NOMO-1 treated with dmso at 0.1 percent for 144 hours (cell line): ENCODE results near the gene PNPLA8.
"Not testable (repeated sequence)": the region's sequence is repeated elsewhere in the genome, so short reads cannot be mapped to it uniquely, and the experiment has no call there.

ENCODE experiments used
- DNase-seq: peaks from one replicate; lab custom pipeline; 2025; ENCODE audit not compliant: unreplicated experiment; lab: John Stamatoyannopoulos, UW

The PNPLA8 gene

GRCh38 chr7:108533712-108534111 lies 7.8 kb upstream of the PNPLA8 start:
- no peak for DNase-seq

- no peak for DNase-seq
These were observed 3.4 kb upstream of the PNPLA8 start for GRCh38 chr7:108529341-108529740.

DNA sequence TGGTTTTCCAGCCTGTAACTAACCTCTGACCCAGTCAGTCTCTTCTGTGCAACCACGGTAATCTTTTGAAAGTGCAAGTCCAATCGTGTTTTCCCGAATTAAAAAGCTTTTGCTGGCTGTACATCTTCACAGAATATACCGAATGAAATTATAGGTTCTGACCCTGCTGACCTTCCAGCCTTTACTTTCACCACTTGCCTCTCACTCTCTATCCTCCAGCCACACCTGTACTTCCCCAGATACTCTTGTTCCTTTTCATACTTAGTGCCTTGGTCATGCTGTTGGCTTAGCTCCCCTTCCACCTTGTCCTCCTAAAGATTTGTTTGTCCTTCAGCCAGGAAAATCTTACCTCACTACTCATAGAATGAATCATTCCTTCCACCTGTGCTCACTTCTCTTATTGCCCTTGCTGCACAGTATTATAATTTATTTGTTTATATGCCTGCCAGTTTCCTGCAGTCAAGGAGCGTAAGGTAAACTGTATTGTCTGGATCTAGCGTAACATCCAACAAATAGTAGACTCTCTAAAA lies 2.3 kb upstream of the PNPLA8 start:
- no peak for DNase-seq

DNA sequence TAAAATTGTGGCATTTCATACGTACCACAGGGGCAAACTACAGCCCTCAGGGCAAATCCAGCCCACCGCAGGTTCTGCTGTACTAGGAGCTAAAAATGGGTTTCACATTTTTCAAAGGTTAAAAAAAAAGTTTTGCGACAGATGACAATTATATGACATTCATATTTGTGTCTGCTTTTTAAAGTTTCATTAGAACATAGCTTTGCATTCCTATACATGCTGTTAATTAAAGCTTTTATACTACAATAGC lies 758 bp upstream of the PNPLA8 start:
- no peak for DNase-seq

DNA sequence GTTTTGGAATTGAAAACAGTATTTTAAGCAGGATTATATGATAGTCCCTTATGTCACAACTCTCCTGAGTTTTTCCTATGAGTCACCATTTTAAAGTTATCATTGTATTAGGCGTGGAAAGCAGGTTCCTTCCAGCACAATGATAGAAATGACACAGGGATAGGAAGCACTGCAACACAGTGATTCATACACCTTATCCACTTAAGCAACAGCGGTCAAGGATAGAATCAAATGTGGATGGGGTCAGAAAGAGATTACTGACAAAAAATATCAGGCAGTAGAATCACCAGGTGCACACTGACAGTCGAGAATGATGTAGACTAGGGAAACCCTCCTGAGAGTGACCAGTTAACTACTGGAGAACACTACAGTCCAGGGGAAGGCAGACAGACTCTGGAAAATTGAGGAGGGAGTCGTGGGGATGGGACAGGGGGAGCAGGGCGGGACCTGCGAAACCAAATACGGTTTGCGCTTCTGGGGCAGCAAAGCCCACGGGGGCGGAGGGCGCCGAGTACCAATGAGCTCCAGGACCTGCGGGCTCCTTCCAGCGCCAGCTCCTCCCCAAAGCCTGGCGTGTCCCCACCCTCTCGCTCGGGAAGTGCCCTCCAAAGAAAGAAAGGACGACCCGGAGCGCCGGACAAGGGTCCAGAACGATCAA lies 479 bp downstream of the PNPLA8 start:
- peak; percentile 42 for DNase-seq

DNA sequence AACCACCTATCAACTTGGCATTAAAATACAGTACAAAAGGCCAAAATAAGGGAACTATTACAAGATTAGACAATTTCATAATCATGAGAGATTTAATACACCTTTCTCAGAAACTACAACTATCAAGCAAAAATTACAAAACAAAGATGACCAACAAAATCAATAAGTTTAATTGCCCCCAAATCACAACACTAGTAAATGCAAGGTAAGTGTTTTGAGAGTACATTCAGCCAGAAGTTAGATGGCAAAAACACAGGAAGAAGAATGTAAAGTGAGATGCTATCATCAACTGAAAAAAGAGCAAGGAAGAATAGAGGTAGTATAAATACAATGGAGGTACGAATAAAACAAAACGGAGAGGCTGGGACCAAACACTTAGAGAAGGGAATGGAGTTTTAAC lies 3.2 kb downstream of the PNPLA8 start:
- DNase-seq, result no peak

GRCh38 chr7:108517951-108518350 lies 8.0 kb downstream of the PNPLA8 start:
- DNase-seq, result no peak

- DNase-seq, result no peak
These were observed 10.3 kb downstream of the PNPLA8 start for GRCh38 chr7:108515630-108516029.

- DNase-seq, result no peak
These were observed 10.9 kb downstream of the PNPLA8 start for GRCh38 chr7:108515013-108515412.

- no peak for DNase-seq
These were observed 14.0 kb downstream of the PNPLA8 start for GRCh38 chr7:108511939-108512338.

DNA sequence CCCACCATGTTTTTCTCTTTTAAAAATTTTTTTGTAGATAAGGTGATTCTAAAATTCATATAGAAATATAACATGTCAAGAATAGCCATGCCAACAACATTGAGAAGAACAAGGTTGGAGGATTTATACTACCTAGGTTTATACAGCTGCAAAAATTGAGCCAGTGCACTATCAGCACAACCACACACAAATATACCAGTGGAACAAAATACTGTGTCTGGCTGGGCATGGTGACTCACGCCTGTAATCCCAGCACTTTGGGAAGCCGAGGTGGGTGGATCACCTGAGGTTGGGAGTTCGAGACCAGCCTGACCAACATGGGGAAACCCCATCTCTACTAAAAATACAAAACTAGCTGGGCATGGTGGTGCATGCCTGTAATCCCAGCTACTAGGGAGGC lies 21.4 kb downstream of the PNPLA8 start:
- DNase-seq, result not testable (repeated sequence)

- DNase-seq, result no peak
These were observed 22.6 kb downstream of the PNPLA8 start for GRCh38 chr7:108503112-108504026.

DNA sequence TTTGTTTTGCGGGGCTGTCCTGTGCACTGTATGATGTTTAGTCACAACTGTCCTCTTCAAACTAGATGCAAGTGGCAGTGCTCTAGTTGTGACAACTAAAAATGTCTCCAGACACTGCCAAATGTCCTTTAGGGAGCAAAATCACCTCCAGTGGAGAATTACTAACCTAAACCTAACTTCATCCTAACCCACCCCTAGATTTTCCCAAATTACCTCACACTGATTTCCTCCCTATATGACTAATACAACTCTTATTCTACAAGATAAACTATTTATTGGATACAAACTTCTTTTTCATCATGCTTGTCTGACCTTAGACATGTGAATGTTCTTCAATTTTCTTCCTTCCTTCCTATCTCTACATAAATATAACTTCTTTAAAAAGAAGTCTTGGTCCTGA lies 26.4 kb downstream of the PNPLA8 start:
- no peak for DNase-seq

DNA sequence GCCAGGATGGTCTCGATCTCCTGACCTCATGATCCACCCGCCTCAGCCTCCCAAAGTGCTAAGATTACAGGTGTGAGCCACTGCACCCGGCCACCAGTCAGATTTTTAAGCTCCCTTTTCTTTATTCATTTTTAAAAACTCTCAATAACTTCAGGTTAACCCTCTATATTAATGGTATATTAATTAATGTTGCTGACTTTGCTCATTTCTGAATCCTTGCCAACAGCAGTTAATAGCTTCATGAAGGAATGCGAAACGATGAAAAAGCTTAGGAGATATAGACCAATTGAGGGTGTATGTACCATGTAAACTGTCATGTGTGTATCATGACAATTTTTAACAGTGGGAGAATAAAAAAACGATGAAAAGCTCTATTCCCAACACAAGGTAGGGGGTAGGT lies 27.5 kb downstream of the PNPLA8 start:
- no peak for DNase-seq

GRCh38 chr7:108497082-108497725 lies 28.7 kb downstream of the PNPLA8 start:
- no peak for DNase-seq

GRCh38 chr7:108492742-108493141 lies 33.2 kb downstream of the PNPLA8 start:
- DNase-seq, result no peak

- DNase-seq, result no peak
These were observed 37.0 kb downstream of the PNPLA8 start for GRCh38 chr7:108488768-108489538.

- DNase-seq, result no peak
These were observed 38.3 kb downstream of the PNPLA8 start for GRCh38 chr7:108487646-108488045.

GRCh38 chr7:108486291-108486966 lies 39.5 kb downstream of the PNPLA8 start:
- no peak for DNase-seq

- DNase-seq, result no peak
These were observed 41.8 kb downstream of the PNPLA8 start for GRCh38 chr7:108484137-108484536.

DNA sequence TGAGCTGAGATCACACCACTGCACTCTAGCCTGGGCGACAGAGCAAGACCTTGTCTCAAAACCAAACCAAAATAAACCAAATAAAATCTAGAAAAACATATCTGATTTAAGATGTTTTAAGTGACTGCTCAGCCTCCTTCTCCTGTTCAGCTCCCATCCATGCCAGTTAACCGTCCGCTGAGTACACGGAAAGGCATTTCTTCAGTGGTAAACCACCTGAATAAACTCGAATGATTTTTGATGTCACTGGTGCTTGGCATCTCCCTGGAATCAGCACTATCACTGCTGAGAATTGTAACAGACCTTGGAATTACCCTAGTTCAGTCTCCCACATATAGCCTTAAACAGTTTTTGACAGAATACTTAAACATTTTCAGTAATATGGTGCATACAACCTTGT lies 45.6 kb downstream of the PNPLA8 start:
- no peak for DNase-seq
